GM12892 (cell line): ENCODE data around the gene TIPARP.
"Not testable (repeated sequence)": the region's sequence is repeated elsewhere in the genome, so short reads cannot be mapped to it uniquely, and the experiment has no call there.

Experiments used
- DNase-seq: peaks from one replicate; pipeline ENCODE4 v3.0.0; 2011; ENCODE audit not compliant: insufficient read length
- FAIRE-seq: peaks from 2 replicates; lab custom pipeline; 2011; peaks lifted over from hg19 to GRCh38; lab: Jason Lieb, UNC
- POLR2A ChIP-seq: IDR thresholded peaks from 2 replicates; pipeline ENCODE4 v1.6.1; 2011; ENCODE audit warnings: low read depth, low read length, control low read depth
- POLR2AphosphoS5 ChIP-seq: IDR thresholded peaks from 2 replicates; pipeline ENCODE4 v1.6.1; 2011; ENCODE audit warnings: low read depth, low read length, control low read depth
- TAF1 ChIP-seq: IDR thresholded peaks from 2 replicates; pipeline ENCODE4 v1.6.1; 2011; ENCODE audit warnings: low read depth, mild to moderate bottlenecking, control low read depth, low read length, borderline replicate concordance

TIPARP gene

GRCh38 chr3:156738251-156738650, 63.9 kb downstream of the TIPARP start:
- FAIRE-seq, result no peak
- TF ChIP-seq POLR2AphosphoS5 (no peak), POLR2A (no peak), TAF1 (no peak)
- no peak for DNase-seq

- TF ChIP-seq TAF1, result no peak
- TF ChIP-seq POLR2AphosphoS5, result no peak
- no peak for TF ChIP-seq POLR2A
- DNase-seq (no peak), FAIRE-seq (no peak)
These were observed 65.6 kb downstream of the TIPARP start for GRCh38 chr3:156739976-156740375.

DNA sequence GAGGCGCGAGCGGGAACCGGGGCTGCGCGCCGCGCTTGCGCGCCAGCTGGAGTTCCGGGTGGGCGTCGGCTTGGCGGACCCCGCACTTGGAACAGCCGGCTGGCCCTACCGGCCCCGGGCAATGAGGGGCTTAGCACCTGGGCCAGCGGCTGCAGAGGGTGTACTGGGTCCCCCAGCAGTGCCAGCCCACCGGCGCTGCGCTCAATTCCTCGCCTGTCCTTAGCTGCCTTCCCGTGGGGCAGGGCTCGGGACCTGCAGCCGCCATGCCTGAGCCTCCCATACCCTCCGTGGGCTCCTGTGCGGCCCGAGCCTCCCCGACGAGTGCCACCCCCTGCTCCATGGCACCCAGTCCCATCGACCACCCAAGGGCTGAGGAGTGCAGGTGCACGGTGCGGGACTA, 66.2 kb downstream of the TIPARP start:
- FAIRE-seq, DNase-seq: not testable (repeated sequence)

- DNase-seq, result no peak
- TF ChIP-seq POLR2AphosphoS5 (no peak), TAF1 (no peak), POLR2A (no peak)
- no peak for FAIRE-seq
These were observed 67.5 kb downstream of the TIPARP start for GRCh38 chr3:156741935-156742334.

- DNase-seq (no peak), FAIRE-seq (no peak)
- TF ChIP-seq TAF1, result no peak
- no peak for TF ChIP-seq POLR2A
- TF ChIP-seq POLR2AphosphoS5, result no peak
These were observed 68.0 kb downstream of the TIPARP start for GRCh38 chr3:156742401-156742800.

DNA sequence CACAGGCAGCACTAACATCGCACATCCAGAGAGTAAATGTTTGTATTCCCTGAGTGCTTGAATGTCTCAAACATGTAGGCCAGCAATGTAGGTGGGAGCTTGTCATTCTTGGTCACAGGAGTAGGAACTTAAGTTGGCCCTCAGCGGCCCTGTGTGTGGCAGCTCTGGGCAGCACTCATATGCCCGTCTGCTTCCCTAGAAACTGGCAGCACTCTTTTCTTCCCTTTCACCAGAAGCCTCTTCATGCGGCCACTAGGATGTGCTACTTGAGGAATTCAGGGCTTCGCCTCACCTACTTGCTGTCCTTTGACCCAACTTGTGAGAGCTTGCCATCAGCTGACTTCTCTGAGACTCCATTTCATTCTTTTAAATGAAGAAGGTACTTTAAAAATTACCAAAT, 69.5 kb downstream of the TIPARP start:
- TF ChIP-seq TAF1 (no peak), POLR2AphosphoS5 (no peak), POLR2A (no peak)
- DNase-seq (no peak), FAIRE-seq (no peak)

- no peak for FAIRE-seq
- TF ChIP-seq TAF1 (no peak), POLR2A (no peak), POLR2AphosphoS5 (no peak)
These were observed 70.2 kb downstream of the TIPARP start for GRCh38 chr3:156744631-156745030.

DNA sequence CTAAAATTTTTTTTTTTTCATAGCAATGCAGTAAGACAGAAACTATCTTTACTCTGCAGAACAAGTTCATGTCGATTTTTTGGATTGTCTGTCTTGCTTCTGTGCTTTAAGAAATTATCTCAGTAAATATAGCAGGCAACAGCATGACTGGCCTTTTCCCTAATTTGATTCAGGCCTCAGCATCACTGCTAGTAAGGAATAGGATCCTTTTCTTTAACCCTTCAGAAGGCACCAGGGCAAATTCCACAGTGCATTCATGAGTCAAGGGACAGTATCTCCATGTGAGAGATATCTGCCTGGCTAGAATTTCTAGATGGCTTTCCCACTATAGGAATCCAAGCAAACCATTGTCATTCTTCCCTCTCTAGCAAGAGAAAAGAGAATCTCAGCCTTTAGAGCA, 71.4 kb downstream of the TIPARP start:
- DNase-seq, result no peak
- no peak for FAIRE-seq
- TF ChIP-seq POLR2A (no peak), TAF1 (no peak), POLR2AphosphoS5 (no peak)

More at GRCh38 chr3:156744631-156745030, 70.2 kb downstream of the TIPARP start:
- no peak for DNase-seq

GRCh38 chr3:156747046-156747445, 72.7 kb downstream of the TIPARP start:
- TF ChIP-seq TAF1, result no peak
- TF ChIP-seq POLR2AphosphoS5, result no peak
- TF ChIP-seq POLR2A, result no peak
- no peak for DNase-seq
- no peak for FAIRE-seq

DNA sequence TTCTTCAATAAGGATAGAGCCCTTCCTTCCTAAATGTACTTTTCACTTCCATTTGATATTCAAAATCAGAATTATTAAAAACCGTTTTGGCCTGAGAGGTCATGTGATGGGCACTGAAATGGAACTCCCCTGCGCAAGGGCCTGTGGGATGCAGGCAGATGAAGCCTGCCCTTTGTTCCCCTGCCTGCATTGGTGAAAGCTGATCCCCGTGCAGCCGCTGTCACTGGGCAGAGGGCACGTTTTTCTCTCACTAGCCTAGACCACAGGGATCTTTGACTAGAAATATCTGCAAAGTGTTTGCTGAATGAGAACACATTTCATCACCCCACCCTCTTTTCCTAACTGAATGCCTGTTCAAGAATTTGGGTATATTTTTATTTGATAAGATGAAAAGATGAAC, 74.9 kb downstream of the TIPARP start:
- no peak for TF ChIP-seq POLR2AphosphoS5
- TF ChIP-seq TAF1, result no peak
- no peak for TF ChIP-seq POLR2A
- FAIRE-seq, result no peak
- DNase-seq, result no peak

DNA sequence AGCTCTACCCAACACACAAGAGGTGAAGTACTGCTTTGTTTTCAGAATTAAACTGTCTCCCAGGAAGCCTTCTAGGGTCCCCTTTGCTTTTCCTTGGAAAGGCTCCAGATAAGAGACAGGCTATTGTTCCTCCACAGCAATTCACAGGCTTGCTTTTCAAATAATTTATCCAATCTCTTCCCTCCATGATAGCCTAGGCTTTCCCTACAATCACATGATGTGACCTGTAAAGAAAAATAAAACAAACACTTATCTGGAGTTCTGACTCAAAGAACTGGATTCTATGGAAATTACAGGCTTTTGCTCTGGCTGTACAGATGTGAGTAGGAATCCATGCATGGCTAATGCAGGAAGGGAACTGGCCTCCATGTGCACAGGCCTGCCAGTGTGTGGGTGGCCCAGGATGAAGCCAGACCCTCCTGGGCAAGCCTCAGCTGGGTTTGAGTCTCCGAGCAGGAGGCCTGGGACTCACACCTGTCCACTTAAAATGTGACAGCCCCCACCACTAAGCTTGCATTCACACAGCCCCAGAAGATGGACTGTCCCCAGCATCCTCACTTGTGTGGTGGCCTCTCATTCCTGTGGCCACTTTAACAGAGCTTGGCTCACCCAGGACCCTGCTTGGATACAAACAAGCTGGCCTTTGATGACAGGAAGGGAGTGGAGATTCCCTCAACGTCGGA, 75.9 kb downstream of the TIPARP start:
- TF ChIP-seq TAF1 (no peak), POLR2AphosphoS5 (no peak), POLR2A (no peak)
- FAIRE-seq (no peak), DNase-seq (no peak)

DNA sequence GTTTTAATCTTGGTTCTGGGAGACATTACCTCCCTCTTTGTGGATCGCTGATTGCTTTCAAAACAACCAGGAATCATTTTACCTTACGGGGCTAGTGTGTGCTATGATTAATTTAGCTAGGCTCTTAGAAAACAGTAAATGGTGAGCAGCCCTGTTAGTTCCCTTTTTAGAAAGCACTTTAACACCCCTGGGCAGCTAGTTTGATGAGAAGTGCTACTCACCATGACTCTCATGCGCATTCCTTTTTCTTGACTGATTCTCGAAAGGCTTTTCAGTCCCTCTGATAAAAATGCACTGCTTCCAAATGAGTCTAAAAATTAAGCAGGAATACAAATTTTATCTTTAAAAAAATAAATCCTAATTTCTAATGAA, 76.5 kb downstream of the TIPARP start:
- DNase-seq (no peak), FAIRE-seq (no peak)
- no peak for TF ChIP-seq TAF1
- no peak for TF ChIP-seq POLR2AphosphoS5
- TF ChIP-seq POLR2A, result no peak

GRCh38 chr3:156751461-156752025, 77.2 kb downstream of the TIPARP start:
- FAIRE-seq (no peak), DNase-seq (no peak)
- TF ChIP-seq TAF1, result no peak
- no peak for TF ChIP-seq POLR2A
- TF ChIP-seq POLR2AphosphoS5, result no peak
